Naive thymus-derived CD4-positive, alpha-beta T cell (primary cell): ENCODE results near the gene NOL9. TPM values are rescaled to one million over a fixed set of nuclear protein-coding genes. Genes with fewer than 3 reads are reported as not detected.
A peak's percentile ranks its signal among the peaks of the same experiment; 100 is the strongest.

Experiments used
- ATAC-seq: fragments of 150-1000 bp; cut with Tn5 transposase; 2 replicates; pipeline ENCODE4 v1.10.0; 2021; ENCODE audit warnings: mild to moderate bottlenecking, moderate library complexity
- CTCF ChIA-PET: fragments of 350-600 bp; sonication (Branson Sonifier 250); formaldehyde crosslinking; loops from one replicate; lab custom pipeline; 2021; ENCODE audit warnings: antibody characterized with exemption; lab: Charles Lee
- POLR2A ChIA-PET: fragments of 350-600 bp; sonication (Branson Sonifier 250); formaldehyde crosslinking; loops from one replicate; lab custom pipeline; 2021; ENCODE audit warnings: antibody characterized with exemption, inconsistent platforms; lab: Charles Lee
- DNase-seq, 9 donors: peaks; one replicate each; pipeline versions ENCODE4 v3.0.0 to v3.0.0-alpha.2; 2020 to 2022; ENCODE audit warnings: mixed read lengths in 1 of 9
- H3K27ac ChIP-seq: one replicate; pipeline ENCODE4 v1.7.0; 2013; ENCODE audit warnings: mild to moderate bottlenecking, low read depth, low read length, moderate library complexity
- H3K27me3 ChIP-seq, 2 donors: one replicate each; pipeline ENCODE4 v1.7.0; 2013; ENCODE audit warnings: low read length in 2 of 2, mild to moderate bottlenecking in 2 of 2, moderate library complexity in 2 of 2; ENCODE audit not compliant: control insufficient read depth in 2 of 2, insufficient read depth in 2 of 2
- H3K36me3 ChIP-seq, 3 experiments: 1 replicate in 2 of 3; 2 replicates in 1 of 3; pipeline ENCODE4 v1.7.0; 2013; ENCODE audit warnings: low read length in 3 of 3, mild to moderate bottlenecking in 3 of 3, moderate library complexity in 1 of 3; ENCODE audit not compliant: insufficient read depth in 3 of 3, control insufficient read depth in 2 of 3
- H3K4me1 ChIP-seq, 2 donors: one replicate each; pipeline ENCODE4 v1.7.0; 2013; ENCODE audit warnings: low read length in 2 of 2, mild to moderate bottlenecking in 2 of 2, moderate library complexity in 1 of 2; ENCODE audit not compliant: control insufficient read depth in 2 of 2, insufficient read depth in 2 of 2
- H3K4me3 ChIP-seq: 2 replicates; pipeline ENCODE4 v1.7.0; 2013; ENCODE audit warnings: mild to moderate bottlenecking, low read length
- H3K9me3 ChIP-seq, 3 experiments: 1 replicate in 2 of 3; 2 replicates in 1 of 3; pipeline ENCODE4 v1.7.0; 2013; ENCODE audit warnings: low read length in 3 of 3; ENCODE audit not compliant: control insufficient read depth in 2 of 3
- H3K27ac Mint-ChIP-seq, 9 donors: one replicate each; pipeline ENCODE4 v1.8.0; 2020 to 2022; ENCODE audit warnings: mixed read lengths in 9 of 9, mild to moderate bottlenecking in 8 of 9, moderate library complexity in 5 of 9, inconsistent platforms in 2 of 9
- H3K27me3 Mint-ChIP-seq, 5 donors: one replicate each; pipeline ENCODE4 v1.8.0; 2021 to 2022; ENCODE audit warnings: mixed read lengths in 5 of 5, mild to moderate bottlenecking in 1 of 5
- H3K36me3 Mint-ChIP-seq, 5 donors: one replicate each; pipeline ENCODE4 v1.8.0; 2020 to 2022; ENCODE audit warnings: mixed read lengths in 5 of 5, mild to moderate bottlenecking in 3 of 5, inconsistent platforms in 1 of 5
- H3K4me1 Mint-ChIP-seq, 7 donors: one replicate each; pipeline ENCODE4 v1.8.0; 2020 to 2022; ENCODE audit warnings: mixed read lengths in 7 of 7, mild to moderate bottlenecking in 3 of 7, inconsistent platforms in 1 of 7
- H3K4me3 Mint-ChIP-seq, 10 donors: one replicate each; pipeline ENCODE4 v1.8.0; 2020 to 2022; ENCODE audit warnings: mild to moderate bottlenecking in 10 of 10, mixed read lengths in 10 of 10, moderate library complexity in 6 of 10, inconsistent platforms in 2 of 10
- H3K9me3 Mint-ChIP-seq, 11 donors: one replicate each; pipeline ENCODE4 v1.8.0; 2020 to 2022; ENCODE audit warnings: mixed read lengths in 11 of 11, mild to moderate bottlenecking in 4 of 11, inconsistent platforms in 1 of 11, moderate library complexity in 1 of 11
- intact Hi-C, 2 donors: fragments of 100-400 bp; cut with micrococcal nuclease; formaldehyde crosslinking; loops; one replicate each; pipeline ENCODE4 v1.15.1; 2023
- polyA plus RNA-seq, 2 donors: library from polyadenylated mRNA; unstranded; fragments of 300-500 nt; fragmentation: Illumina TruSeq; gene quantifications; one replicate each; pipeline ENCODE4 v1.2.3, GENCODE V29; 2021
- total RNA-seq, 6 experiments: library from RNA in 5 of 6; stranded (reverse) in 5 of 6; gene quantifications; 1 replicate in 5 of 6; 2 replicates in 1 of 6; pipeline ENCODE4 v1.2.3 and lab custom pipeline; 2021 to 2026

Gene NOL9
- total and polyA plus RNA-seq, 7 experiments from 2014 or later, result 13.4 to 80.6 (median 57.4) TPM

DNA sequence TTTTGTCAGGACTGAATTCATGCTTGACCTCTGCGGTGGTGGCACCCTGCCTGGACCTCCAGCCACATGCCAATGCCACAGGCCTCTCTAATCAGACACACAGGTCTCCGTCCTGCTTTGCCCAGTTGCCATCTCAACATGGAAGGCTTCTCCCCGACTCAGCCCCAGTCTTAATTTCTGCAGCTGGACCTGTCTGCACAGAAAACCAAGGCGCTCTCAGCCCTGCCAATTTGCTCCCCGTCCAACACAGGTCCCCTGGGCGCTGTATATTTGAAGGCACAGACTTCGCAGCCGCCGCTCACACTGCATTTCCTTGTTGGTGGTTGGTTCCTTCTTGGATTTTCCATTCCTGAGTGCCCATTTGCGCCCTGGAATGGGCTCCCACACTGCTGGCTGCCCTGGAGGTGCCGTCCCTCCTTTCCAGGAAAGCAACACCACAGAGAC lies 34.8 kb downstream of the NOL9 start:
- Mint-ChIP-seq H3K36me3 (peaks cover 0 to 8% (median 3%) of the 10 kb centered on the region in 5 donors), H3K27ac (peak overlapping the region in 1 of 9 donors; percentile 69), H3K9me3 (no peaks in the 10 kb centered on the region), H3K27me3 (no peaks in the 10 kb centered on the region), H3K4me1 (peaks cover 0 to 8% (median 4%) of the 10 kb centered on the region in 7 donors), H3K4me3 (no peak overlapping the region)
- ChIA-PET POLR2A (no interaction called here), CTCF (no interaction called here)
- H3K36me3 ChIP-seq, result peaks cover 0 to 11% (median 0%) of the 10 kb centered on the region in 3 experiments
- DNase-seq, result no peak
- intact Hi-C loops, result no loop called here
- H3K27me3 ChIP-seq, result no peaks in the 10 kb centered on the region
- H3K4me3 ChIP-seq, result no peak overlapping the region
- H3K9me3 ChIP-seq, result no peaks in the 10 kb centered on the region
- ATAC-seq, result no peak
- H3K27ac ChIP-seq, result no peak overlapping the region
- no peaks in the 10 kb centered on the region for H3K4me1 ChIP-seq

DNA sequence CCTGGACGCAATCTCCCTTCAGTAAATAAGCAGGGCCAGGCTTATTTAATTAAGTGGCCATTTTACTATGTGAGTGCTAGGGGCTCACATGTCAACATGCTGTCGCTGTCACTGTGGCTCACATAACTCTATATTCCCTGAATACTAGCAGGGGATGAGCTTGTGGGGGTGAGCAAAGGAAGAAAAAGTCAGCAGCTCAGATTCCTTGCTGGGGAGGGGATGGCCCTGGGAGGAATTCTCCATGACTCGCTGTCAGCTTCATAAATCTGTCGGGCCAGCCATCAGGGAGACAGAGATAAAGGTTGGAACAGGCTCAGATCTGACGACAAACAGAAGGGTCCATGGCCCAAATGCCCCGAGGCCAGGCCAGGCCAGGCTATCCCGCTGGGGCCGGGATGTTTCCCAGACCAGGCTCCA lies 36.9 kb downstream of the NOL9 start:
- no peaks in the 10 kb centered on the region for H3K4me1 Mint-ChIP-seq
- no peak overlapping the region for H3K4me3 Mint-ChIP-seq
- intact Hi-C loops, result no loop called here
- DNase-seq (no peak), ATAC-seq (no peak)
- H3K27ac ChIP-seq, result no peak overlapping the region
- no peaks in the 10 kb centered on the region for H3K27me3 ChIP-seq
- H3K4me3 ChIP-seq, result no peak overlapping the region
- peaks cover 0 to 7% (median 0%) of the 10 kb centered on the region in 3 experiments for H3K36me3 ChIP-seq
- CTCF ChIA-PET, result no interaction called here
- no peaks in the 10 kb centered on the region for H3K4me1 ChIP-seq
- no peaks in the 10 kb centered on the region for H3K9me3 Mint-ChIP-seq
- H3K27ac Mint-ChIP-seq, result peak overlapping the region in 1 of 9 donors; percentile 41
- POLR2A ChIA-PET, result no interaction called here
- H3K36me3 Mint-ChIP-seq, result no peaks in the 10 kb centered on the region
- no peaks in the 10 kb centered on the region for H3K27me3 Mint-ChIP-seq
- no peaks in the 10 kb centered on the region for H3K9me3 ChIP-seq

DNA sequence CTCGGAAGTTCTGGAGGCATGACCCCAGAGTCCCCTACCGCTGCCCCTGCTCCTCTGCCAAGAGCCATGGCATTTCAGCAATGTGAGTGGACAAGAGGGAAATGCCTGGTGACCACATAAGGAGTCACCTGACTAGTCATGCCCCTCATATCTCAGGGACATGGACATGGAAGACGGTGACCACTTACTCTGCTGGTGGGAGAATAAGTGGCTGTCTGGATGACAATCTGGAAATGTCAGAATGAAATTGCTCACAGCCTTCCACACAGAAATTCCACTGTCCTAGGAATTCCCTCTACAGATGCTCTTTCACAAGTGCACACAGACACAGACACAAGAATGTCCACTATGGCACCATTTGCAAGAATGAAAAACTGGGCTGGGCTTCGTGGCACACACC lies 38.5 kb downstream of the NOL9 start:
- Mint-ChIP-seq H3K4me3 (no peak overlapping the region), H3K36me3 (no peaks in the 10 kb centered on the region), H3K4me1 (no peaks in the 10 kb centered on the region), H3K27me3 (no peaks in the 10 kb centered on the region), H3K27ac (no peak overlapping the region), H3K9me3 (no peaks in the 10 kb centered on the region)
- no peaks in the 10 kb centered on the region for H3K4me1 ChIP-seq
- no peak overlapping the region for H3K27ac ChIP-seq
- intact Hi-C loops, result no loop called here
- H3K27me3 ChIP-seq, result no peaks in the 10 kb centered on the region
- peaks cover 0 to 1% (median 0%) of the 10 kb centered on the region in 3 experiments for H3K36me3 ChIP-seq
- ATAC-seq, result no peak
- ChIA-PET POLR2A (no interaction called here), CTCF (no interaction called here)
- no peak overlapping the region for H3K4me3 ChIP-seq
- H3K9me3 ChIP-seq, result no peaks in the 10 kb centered on the region
- DNase-seq, result no peak

DNA sequence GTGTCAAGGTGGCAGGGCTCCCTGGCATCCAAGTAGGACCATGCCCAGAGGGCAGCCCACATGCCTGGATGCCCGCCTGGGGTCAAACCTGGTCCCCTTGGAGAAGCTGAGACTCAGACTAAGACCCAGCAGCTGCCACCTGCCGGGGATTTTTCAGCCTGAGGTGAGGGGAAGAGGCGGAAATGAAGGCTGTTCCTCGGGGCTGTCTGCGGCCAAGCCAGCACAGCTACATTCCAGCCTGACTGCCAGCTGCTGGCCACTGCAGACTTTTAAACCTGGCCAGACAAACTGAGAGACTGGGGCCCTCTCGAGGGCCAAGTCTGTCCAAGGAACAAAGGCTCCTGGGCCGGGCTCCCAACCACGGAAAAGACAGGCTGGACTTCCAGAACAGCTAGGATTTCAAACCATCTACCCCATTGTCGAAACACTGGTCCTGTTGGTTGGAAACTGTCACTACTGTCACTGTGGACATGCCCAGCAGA lies 41.0 kb downstream of the NOL9 start:
- no peak for DNase-seq

DNA sequence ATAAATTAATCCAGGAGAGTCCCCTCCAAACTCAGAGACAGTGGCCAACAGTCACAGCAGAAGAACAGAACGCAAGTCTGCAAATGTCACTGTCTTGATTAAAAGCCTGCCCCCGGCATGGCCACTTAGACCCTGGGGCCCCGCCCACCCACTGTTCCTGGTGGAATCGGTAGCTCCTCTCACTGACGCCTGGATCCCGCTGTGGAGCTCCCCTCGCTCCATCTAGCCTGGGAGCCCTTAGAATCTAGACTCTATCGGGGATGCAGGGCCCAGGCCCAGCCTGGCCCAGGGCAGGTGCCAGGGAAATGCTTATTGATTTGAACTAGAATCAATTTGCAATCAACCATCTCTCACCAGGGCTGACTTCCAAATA lies 41.4 kb downstream of the NOL9 start:
- no peaks in the 10 kb centered on the region for H3K36me3 Mint-ChIP-seq
- no peak overlapping the region for H3K27ac Mint-ChIP-seq
- Histone ChIP-seq H3K36me3 (no peaks in the 10 kb centered on the region), H3K4me1 (no peaks in the 10 kb centered on the region), H3K27me3 (no peaks in the 10 kb centered on the region), H3K4me3 (no peak overlapping the region), H3K27ac (no peak overlapping the region), H3K9me3 (no peaks in the 10 kb centered on the region)
- POLR2A ChIA-PET, result no interaction called here
- H3K9me3 Mint-ChIP-seq, result no peaks in the 10 kb centered on the region
- no peaks in the 10 kb centered on the region for H3K27me3 Mint-ChIP-seq
- no peak for ATAC-seq
- H3K4me3 Mint-ChIP-seq, result no peak overlapping the region
- no peaks in the 10 kb centered on the region for H3K4me1 Mint-ChIP-seq
- DNase-seq, result no peak
- intact Hi-C loops, result no loop called here
- CTCF ChIA-PET, result no interaction called here

More for the DNA sequence above, 41.0 kb downstream of the NOL9 start:
- ATAC-seq, result no peak
- H3K4me3 ChIP-seq, result no peak overlapping the region
- no peaks in the 10 kb centered on the region for H3K9me3 ChIP-seq
- ChIA-PET CTCF (no interaction called here), POLR2A (no interaction called here)
- no peaks in the 10 kb centered on the region for H3K36me3 ChIP-seq
- no peaks in the 10 kb centered on the region for H3K4me1 ChIP-seq
- Mint-ChIP-seq H3K4me1 (no peaks in the 10 kb centered on the region), H3K36me3 (no peaks in the 10 kb centered on the region), H3K4me3 (no peak overlapping the region), H3K27me3 (no peaks in the 10 kb centered on the region), H3K9me3 (no peaks in the 10 kb centered on the region), H3K27ac (no peak overlapping the region)
- H3K27ac ChIP-seq, result no peak overlapping the region
- H3K27me3 ChIP-seq, result no peaks in the 10 kb centered on the region
- intact Hi-C loops, result no loop called here

DNA sequence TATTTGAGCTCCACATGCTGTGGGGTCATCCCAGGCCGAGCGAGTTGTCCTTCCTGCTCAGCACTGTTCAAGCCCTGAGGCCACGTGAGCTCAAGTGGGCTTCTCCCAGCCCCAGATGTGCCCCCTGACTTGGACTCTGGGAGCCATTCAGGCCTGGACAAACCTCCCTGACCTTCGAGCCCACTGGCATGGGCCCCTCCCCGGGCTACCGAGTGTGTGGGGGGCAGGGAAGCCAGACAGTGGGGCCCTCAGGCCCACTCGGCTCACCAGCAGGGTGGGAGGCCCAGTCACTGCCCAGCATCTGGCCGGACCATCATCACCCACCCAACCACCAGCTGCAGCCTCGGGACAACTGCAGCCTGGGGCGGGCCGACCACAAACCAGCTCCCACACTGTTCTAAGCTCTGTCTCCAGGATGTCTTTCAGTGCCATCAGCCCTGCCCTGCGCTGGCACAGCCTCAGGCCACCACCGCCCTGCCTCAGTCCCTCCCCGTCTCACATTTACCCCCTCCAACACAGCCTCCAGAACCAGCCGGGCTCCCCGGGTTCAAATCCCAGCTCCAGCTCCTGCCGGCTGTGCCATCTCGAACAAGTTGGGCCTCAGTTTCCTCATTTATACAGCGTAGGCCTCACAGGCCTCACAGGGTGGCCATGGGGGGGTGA lies 41.9 kb downstream of the NOL9 start:
- Mint-ChIP-seq H3K4me3 (no peak overlapping the region), H3K27ac (peak overlapping the region in 1 of 9 donors; percentile 23), H3K4me1 (no peaks in the 10 kb centered on the region), H3K36me3 (no peaks in the 10 kb centered on the region), H3K27me3 (no peaks in the 10 kb centered on the region), H3K9me3 (no peaks in the 10 kb centered on the region)
- Histone ChIP-seq H3K9me3 (no peaks in the 10 kb centered on the region), H3K36me3 (no peaks in the 10 kb centered on the region), H3K27me3 (no peaks in the 10 kb centered on the region), H3K27ac (no peak overlapping the region), H3K4me3 (no peak overlapping the region), H3K4me1 (no peaks in the 10 kb centered on the region)
- no peak for ATAC-seq
- ChIA-PET POLR2A (interaction anchor here (0.9 kb wide), 1 partner anchor 22 kb away, joined by 4 read pairs; no protein-coding TSS in a partner anchor), CTCF (no interaction called here)
- DNase-seq, result no peak
- intact Hi-C loops, result no loop called here
